B cell (primary cell): Measurements from ENCODE around the gene TLR9. TPM values are rescaled to one million over a fixed set of nuclear protein-coding genes. Genes with fewer than 3 reads are reported as not detected.
A peak's percentile ranks its signal among the peaks of the same experiment; 100 is the strongest.

Experiments
- ATAC-seq: fragments of 200-7000 bp; cut with Tn5 transposase; one replicate; pipeline ENCODE4 v1.10.0; 2021; ENCODE audit warnings: low read depth, mild to moderate bottlenecking, moderate number of reproducible peaks, moderate library complexity
- CTCF ChIA-PET: fragments of 350-600 bp; sonication (Branson Sonifier 250); formaldehyde crosslinking; loops from one replicate; lab custom pipeline; 2021; ENCODE audit warnings: antibody characterized with exemption, inconsistent platforms; lab: Charles Lee
- POLR2A ChIA-PET: fragments of 350-600 bp; sonication (Branson Sonifier 250); formaldehyde crosslinking; loops from one replicate; lab custom pipeline; 2021; ENCODE audit warnings: antibody characterized with exemption; lab: Charles Lee
- DNase-seq: peaks from one replicate; pipeline ENCODE4 v3.0.0; 2013
- H2AFZ ChIP-seq: 2 replicates; pipeline ENCODE4 v1.6.1; 2012; ENCODE audit warnings: mild to moderate bottlenecking, low read depth, low read length; ENCODE audit not compliant: insufficient read depth, poor library complexity, severe bottlenecking
- H3K27ac ChIP-seq, 2 donors: 1 replicate in 1 of 2; 2 replicates in 1 of 2; pipeline ENCODE4 v1.5.1; 2012 to 2013; ENCODE audit warnings: low read length in 2 of 2, mild to moderate bottlenecking in 2 of 2, moderate library complexity in 1 of 2
- H3K27me3 ChIP-seq, 4 experiments: fragments of 200-600 bp in 1 of 4; sonication (generic) in 1 of 4; replicated peaks in 1 of 4; 1 replicate in 2 of 4; 2 replicates in 2 of 4; pipeline versions ENCODE4 v1.6.1 to v1.7.0; 2013 to 2016; ENCODE audit warnings: low read length in 3 of 4, mild to moderate bottlenecking in 2 of 4, mixed read lengths in 1 of 4, moderate library complexity in 1 of 4; ENCODE audit not compliant: insufficient read depth in 4 of 4, control insufficient read depth in 3 of 4; ENCODE audit errors: control extremely low read depth in 1 of 4
- H3K36me3 ChIP-seq, 2 experiments: replicated peaks in 1 of 2; 1 replicate in 1 of 2; 2 replicates in 1 of 2; pipeline versions ENCODE4 v1.6.1 to v1.7.1; 2013; ENCODE audit warnings: low read length in 1 of 2; ENCODE audit not compliant: insufficient read depth in 2 of 2, control insufficient read depth in 1 of 2; ENCODE audit errors: control extremely low read depth in 1 of 2, extremely low read depth in 1 of 2
- H3K4me1 ChIP-seq, 2 donors: fragments of 200-600 bp in 1 of 2; sonication (generic) in 1 of 2; 1 replicate in 1 of 2; 2 replicates in 1 of 2; pipeline versions ENCODE4 v1.5.1 to v1.6.1; 2013 to 2017; ENCODE audit warnings: low read length in 2 of 2; ENCODE audit not compliant: control insufficient read depth in 2 of 2, insufficient read depth in 2 of 2
- H3K4me2 ChIP-seq: replicated peaks from 2 replicates; pipeline ENCODE3; 2012; ENCODE audit warnings: mild to moderate bottlenecking, low read depth, low read length; ENCODE audit not compliant: poor library complexity, severe bottlenecking
- H3K4me3 ChIP-seq, 5 experiments: fragments of 200-600 bp in 1 of 5; sonication (generic) in 1 of 5; 1 replicate in 3 of 5; 2 replicates in 2 of 5; pipeline versions ENCODE4 v1.5.1 to v1.7.0; 2011 to 2016; ENCODE audit warnings: low read length in 4 of 5, mild to moderate bottlenecking in 4 of 5, low read depth in 2 of 5, control low read depth in 1 of 5, moderate library complexity in 1 of 5; ENCODE audit not compliant: insufficient read depth in 1 of 5; ENCODE audit errors: control extremely low read depth in 1 of 5, extremely low read depth in 1 of 5
- H3K79me2 ChIP-seq: fragments of 200-600 bp; sonication (generic); one replicate; pipeline ENCODE4 v1.6.0; 2016; ENCODE audit warnings: low read length; ENCODE audit not compliant: control insufficient read depth, insufficient read depth
- H3K9ac ChIP-seq: fragments of 200-600 bp; sonication (generic); 2 replicates; pipeline ENCODE4 v1.6.1; 2017; ENCODE audit warnings: mild to moderate bottlenecking, low read length, moderate library complexity
- H3K9me3 ChIP-seq, 3 donors: one replicate each; pipeline versions ENCODE4 v1.6.1 to v1.7.1; 2013; ENCODE audit warnings: low read length in 2 of 3; ENCODE audit not compliant: control insufficient read depth in 2 of 3, insufficient read depth in 1 of 3; ENCODE audit errors: control extremely low read depth in 1 of 3
- H4K20me1 ChIP-seq: 2 replicates; pipeline ENCODE4 v1.6.0; 2012; ENCODE audit warnings: mild to moderate bottlenecking, low read length; ENCODE audit not compliant: insufficient read depth, control insufficient read depth, poor library complexity, severe bottlenecking
- H3K27ac Mint-ChIP-seq: one replicate; pipeline ENCODE4 v1.8.0; 2021; ENCODE audit warnings: mixed read lengths
- H3K27me3 Mint-ChIP-seq: one replicate; pipeline ENCODE4 v1.8.0; 2021; ENCODE audit warnings: mixed read lengths
- H3K4me1 Mint-ChIP-seq: one replicate; pipeline ENCODE4 v1.8.0; 2021; ENCODE audit warnings: mixed read lengths
- H3K4me3 Mint-ChIP-seq: one replicate; pipeline ENCODE4 v1.8.0; 2021; ENCODE audit warnings: mixed read lengths
- H3K9me3 Mint-ChIP-seq: one replicate; pipeline ENCODE4 v1.8.0; 2022; ENCODE audit warnings: mixed read lengths; ENCODE audit not compliant: insufficient read depth
- CTCF ChIP-seq: fragments of 200-600 bp; IDR thresholded peaks from one replicate; pipeline ENCODE4 v1.8.0; 2022; ENCODE audit warnings: antibody characterized with exemption, mild to moderate bottlenecking
- EZH2 ChIP-seq: IDR thresholded peaks from 2 replicates; pipeline ENCODE4 v1.6.1; 2012; ENCODE audit warnings: borderline replicate concordance, low read depth, mild to moderate bottlenecking, moderate library complexity, low read length; ENCODE audit not compliant: insufficient read depth, poor library complexity, severe bottlenecking
- WGBS: methylation state at CpG from one replicate; pipeline ENCODE4 v1.1.5; 2013; ENCODE audit warnings: missing lambda C conversion rate; ENCODE audit not compliant: insufficient coverage; 5-methylcytosine and 5-hydroxymethylcytosine counted together
- intact Hi-C: fragments of 100-400 bp; cut with micrococcal nuclease; formaldehyde crosslinking; loops from one replicate; pipeline ENCODE4 v1.10.0; 2022
- polyA plus RNA-seq: library from polyadenylated mRNA; depleted of rRNA; stranded (reverse); fragments of >200 nt; gene quantifications from 2 replicates; pipeline ENCODE4 v1.2.3, GENCODE V29; 2012
- total RNA-seq, 2 donors: library from RNA; stranded (reverse); fragments of 120-200 nt in 1 of 2; gene quantifications; 1 replicate in 1 of 2; 2 replicates in 1 of 2; pipeline versions ENCODE4 v1.2.3 to v1.2.4, GENCODE V29; 2013 to 2022

The TLR9 gene
- total and polyA plus RNA-seq, 2 donors (not counting 1 experiment from before 2014, with no cell fraction given) = 3.7 to 21.0 TPM

DNA sequence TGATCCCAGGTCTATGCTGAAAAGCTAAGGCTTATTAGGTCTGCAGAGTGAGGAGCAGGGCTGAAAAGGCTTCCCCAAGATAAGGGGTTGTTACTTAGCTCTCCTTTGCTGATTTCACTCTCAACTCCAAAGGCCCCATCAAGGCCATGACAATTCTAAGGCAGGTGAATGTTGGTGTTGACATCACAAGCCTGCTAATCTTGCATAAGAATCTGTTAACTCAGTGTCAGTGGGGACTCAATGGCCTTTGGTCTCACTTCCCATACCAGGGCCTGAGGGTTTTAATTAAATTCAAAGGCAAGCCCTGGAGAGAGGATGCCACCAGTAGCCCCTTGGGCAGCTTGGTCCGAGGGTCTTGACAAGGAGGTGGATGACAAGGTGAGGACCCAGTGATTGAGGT is 36.9 kb downstream of the TLR9 start:
- H3K79me2 ChIP-seq = no peaks in the 10 kb centered on the region
- ATAC-seq (no peak), DNase-seq (no peak)
- intact Hi-C loops = no loop called here
- WGBS = no CpG with 5 or more reads among the region's 1 CpG
- H3K4me3 Mint-ChIP-seq = no peak overlapping the region
- ChIA-PET POLR2A (no interaction called here), CTCF (no interaction called here)
- no peaks in the 10 kb centered on the region for H3K27me3 ChIP-seq
- TF ChIP-seq CTCF (no peak), EZH2 (no peak)
- H3K36me3 ChIP-seq = no peaks in the 10 kb centered on the region
- H3K4me2 ChIP-seq = no peak overlapping the region
- no peak overlapping the region for H3K9ac ChIP-seq
- H3K9me3 Mint-ChIP-seq = no peaks in the 10 kb centered on the region
- H2AFZ ChIP-seq = no peak overlapping the region
- peaks cover 0 to 6% of the 10 kb centered on the region in 2 donors for H3K4me1 ChIP-seq
- no peaks in the 10 kb centered on the region for H3K27me3 Mint-ChIP-seq
- no peak overlapping the region for H3K27ac Mint-ChIP-seq
- H3K9me3 ChIP-seq = no peaks in the 10 kb centered on the region
- no peak overlapping the region for H3K4me3 ChIP-seq
- peaks cover 6% of the 10 kb centered on the region for H3K4me1 Mint-ChIP-seq
- peak overlapping the region in 1 of 2 donors; percentile 16 for H3K27ac ChIP-seq
- H4K20me1 ChIP-seq = no peaks in the 10 kb centered on the region

- Histone ChIP-seq H3K36me3 (no peaks in the 10 kb centered on the region), H3K9me3 (no peaks in the 10 kb centered on the region), H3K9ac (no peak overlapping the region), H3K27ac (no peak overlapping the region), H3K4me3 (no peak overlapping the region), H4K20me1 (no peaks in the 10 kb centered on the region), H3K27me3 (no peaks in the 10 kb centered on the region), H3K4me2 (no peak overlapping the region), H2AFZ (no peak overlapping the region), H3K79me2 (no peaks in the 10 kb centered on the region), H3K4me1 (peaks cover 0 to 6% of the 10 kb centered on the region in 2 donors)
- ChIA-PET POLR2A (no interaction called here), CTCF (interaction anchor here (1.5 kb wide), 1 partner anchor 38 kb away, joined by 5 read pairs; no protein-coding TSS in a partner anchor)
- H3K9me3 Mint-ChIP-seq = no peaks in the 10 kb centered on the region
- H3K27me3 Mint-ChIP-seq = no peaks in the 10 kb centered on the region
- no peak overlapping the region for H3K4me3 Mint-ChIP-seq
- WGBS = 100% methylated on average over 3 of the region's 9 CpGs
- peaks cover 6% of the 10 kb centered on the region for H3K4me1 Mint-ChIP-seq
- no peak for DNase-seq
- H3K27ac Mint-ChIP-seq = no peak overlapping the region
- TF ChIP-seq EZH2 = no peak
- TF ChIP-seq CTCF = no peak
- no peak for ATAC-seq
- intact Hi-C loops = no loop called here
These were observed 38.7 kb downstream of the TLR9 start for GRCh38 chr3:52186729-52187128.
